Neural crest cell (in vitro differentiated cells): ENCODE results near the gene DNAH10. TPM values are rescaled to one million over a fixed set of nuclear protein-coding genes. Genes with fewer than 3 reads are reported as not detected.

ENCODE experiments used
- DNase-seq: peaks from one replicate; pipeline ENCODE4 v3.0.0; 2021; ENCODE audit warnings: low read depth, mixed read lengths, low spot score
- H3K27ac Mint-ChIP-seq: one replicate; pipeline ENCODE4 v1.8.0; 2021; ENCODE audit warnings: mild to moderate bottlenecking, mixed read lengths; ENCODE audit not compliant: unreplicated experiment
- H3K27me3 Mint-ChIP-seq: 2 replicates; pipeline ENCODE4 v1.8.0; 2021; ENCODE audit warnings: low read depth, mild to moderate bottlenecking, mixed read lengths
- H3K36me3 Mint-ChIP-seq: 2 replicates; pipeline ENCODE4 v1.8.0; 2021; ENCODE audit warnings: low read depth, mild to moderate bottlenecking, mixed read lengths
- H3K4me1 Mint-ChIP-seq: 2 replicates; pipeline ENCODE4 v1.8.0; 2021; ENCODE audit warnings: mixed read lengths
- H3K4me3 Mint-ChIP-seq: one replicate; pipeline ENCODE4 v1.8.0; 2021; ENCODE audit warnings: mild to moderate bottlenecking, mixed read lengths
- H3K9me3 Mint-ChIP-seq: 2 replicates; pipeline ENCODE4 v1.8.0; 2021; ENCODE audit warnings: mixed read lengths
- CTCF ChIP-seq: fragments of 200-600 bp; sonication (generic); conservative IDR thresholded peaks from 2 replicates; pipeline ENCODE4 v1.5.0; 2021; ENCODE audit warnings: antibody characterized with exemption, mild to moderate bottlenecking
- total RNA-seq: library from RNA; stranded (reverse); gene quantifications from 2 replicates; pipeline ENCODE4 v1.2.1, GENCODE V29; 2021

DNAH10 gene
- total RNA-seq, 1 donor from 2014 or later: 1.1 TPM

- H3K4me3 Mint-ChIP-seq: peak overlapping the region; percentile 20
- H3K36me3 Mint-ChIP-seq: no peaks in the 10 kb centered on the region
- no peak for DNase-seq
- no peak overlapping the region for H3K27ac Mint-ChIP-seq
- TF ChIP-seq CTCF: no peak
- peaks cover 20% of the 10 kb centered on the region for H3K4me1 Mint-ChIP-seq
- H3K9me3 Mint-ChIP-seq: no peaks in the 10 kb centered on the region
- H3K27me3 Mint-ChIP-seq: no peaks in the 10 kb centered on the region
Observed at GRCh38 chr12:123717350-123717749, 44.8 kb upstream of the DNAH10 start.

GRCh38 chr12:123720141-123720814 lies 41.8 kb upstream of the DNAH10 start:
- Mint-ChIP-seq H3K27ac (peak overlapping the region; percentile 12), H3K27me3 (no peaks in the 10 kb centered on the region), H3K4me1 (no peaks in the 10 kb centered on the region), H3K36me3 (no peaks in the 10 kb centered on the region), H3K9me3 (no peaks in the 10 kb centered on the region), H3K4me3 (no peak overlapping the region)
- no peak for TF ChIP-seq CTCF
- DNase-seq: no peak

- H3K36me3 Mint-ChIP-seq: peaks cover 2% of the 10 kb centered on the region
- no peaks in the 10 kb centered on the region for H3K4me1 Mint-ChIP-seq
- no peak for TF ChIP-seq CTCF
- no peaks in the 10 kb centered on the region for H3K27me3 Mint-ChIP-seq
- H3K4me3 Mint-ChIP-seq: no peak overlapping the region
- no peak overlapping the region for H3K27ac Mint-ChIP-seq
- no peaks in the 10 kb centered on the region for H3K9me3 Mint-ChIP-seq
- DNase-seq: no peak
Observed at GRCh38 chr12:123721245-123721644, 40.9 kb upstream of the DNAH10 start.

- H3K9me3 Mint-ChIP-seq: no peaks in the 10 kb centered on the region
- no peaks in the 10 kb centered on the region for H3K27me3 Mint-ChIP-seq
- DNase-seq: no peak
- H3K27ac Mint-ChIP-seq: no peak overlapping the region
- H3K4me3 Mint-ChIP-seq: no peak overlapping the region
- H3K4me1 Mint-ChIP-seq: no peaks in the 10 kb centered on the region
- peaks cover 2% of the 10 kb centered on the region for H3K36me3 Mint-ChIP-seq
- TF ChIP-seq CTCF: no peak
Observed at GRCh38 chr12:123723011-123723410, 39.1 kb upstream of the DNAH10 start.

GRCh38 chr12:123723765-123724164 lies 38.3 kb upstream of the DNAH10 start:
- H3K27ac Mint-ChIP-seq: no peak overlapping the region
- TF ChIP-seq CTCF: no peak
- no peaks in the 10 kb centered on the region for H3K9me3 Mint-ChIP-seq
- no peak overlapping the region for H3K4me3 Mint-ChIP-seq
- H3K27me3 Mint-ChIP-seq: no peaks in the 10 kb centered on the region
- H3K36me3 Mint-ChIP-seq: peaks cover 6% of the 10 kb centered on the region
- H3K4me1 Mint-ChIP-seq: no peaks in the 10 kb centered on the region
- no peak for DNase-seq
